B cell (primary cell): Measurements from ENCODE around the gene RERE. TPM values are rescaled to one million over a fixed set of nuclear protein-coding genes. Genes with fewer than 3 reads are reported as not detected.
A peak's percentile ranks its signal among the peaks of the same experiment; 100 is the strongest.

Source experiments
- ATAC-seq: fragments of 200-7000 bp; cut with Tn5 transposase; one replicate; pipeline ENCODE4 v1.10.0; 2021; ENCODE audit warnings: low read depth, mild to moderate bottlenecking, moderate number of reproducible peaks, moderate library complexity
- CTCF ChIA-PET: fragments of 350-600 bp; sonication (Branson Sonifier 250); formaldehyde crosslinking; loops from one replicate; lab custom pipeline; 2021; ENCODE audit warnings: antibody characterized with exemption, inconsistent platforms; lab: Charles Lee
- POLR2A ChIA-PET: fragments of 350-600 bp; sonication (Branson Sonifier 250); formaldehyde crosslinking; loops from one replicate; lab custom pipeline; 2021; ENCODE audit warnings: antibody characterized with exemption; lab: Charles Lee
- DNase-seq: peaks from one replicate; pipeline ENCODE4 v3.0.0; 2013
- H2AFZ ChIP-seq: 2 replicates; pipeline ENCODE4 v1.6.1; 2012; ENCODE audit warnings: mild to moderate bottlenecking, low read depth, low read length; ENCODE audit not compliant: insufficient read depth, poor library complexity, severe bottlenecking
- H3K27ac ChIP-seq, 2 donors: 1 replicate in 1 of 2; 2 replicates in 1 of 2; pipeline ENCODE4 v1.5.1; 2012 to 2013; ENCODE audit warnings: low read length in 2 of 2, mild to moderate bottlenecking in 2 of 2, moderate library complexity in 1 of 2
- H3K27me3 ChIP-seq, 4 experiments: fragments of 200-600 bp in 1 of 4; sonication (generic) in 1 of 4; replicated peaks in 1 of 4; 1 replicate in 2 of 4; 2 replicates in 2 of 4; pipeline versions ENCODE4 v1.6.1 to v1.7.0; 2013 to 2016; ENCODE audit warnings: low read length in 3 of 4, mild to moderate bottlenecking in 2 of 4, mixed read lengths in 1 of 4, moderate library complexity in 1 of 4; ENCODE audit not compliant: insufficient read depth in 4 of 4, control insufficient read depth in 3 of 4; ENCODE audit errors: control extremely low read depth in 1 of 4
- H3K36me3 ChIP-seq, 2 experiments: replicated peaks in 1 of 2; 1 replicate in 1 of 2; 2 replicates in 1 of 2; pipeline versions ENCODE4 v1.6.1 to v1.7.1; 2013; ENCODE audit warnings: low read length in 1 of 2; ENCODE audit not compliant: insufficient read depth in 2 of 2, control insufficient read depth in 1 of 2; ENCODE audit errors: control extremely low read depth in 1 of 2, extremely low read depth in 1 of 2
- H3K4me1 ChIP-seq, 2 donors: fragments of 200-600 bp in 1 of 2; sonication (generic) in 1 of 2; 1 replicate in 1 of 2; 2 replicates in 1 of 2; pipeline versions ENCODE4 v1.5.1 to v1.6.1; 2013 to 2017; ENCODE audit warnings: low read length in 2 of 2; ENCODE audit not compliant: control insufficient read depth in 2 of 2, insufficient read depth in 2 of 2
- H3K4me2 ChIP-seq: replicated peaks from 2 replicates; pipeline ENCODE3; 2012; ENCODE audit warnings: mild to moderate bottlenecking, low read depth, low read length; ENCODE audit not compliant: poor library complexity, severe bottlenecking
- H3K4me3 ChIP-seq, 5 experiments: fragments of 200-600 bp in 1 of 5; sonication (generic) in 1 of 5; 1 replicate in 3 of 5; 2 replicates in 2 of 5; pipeline versions ENCODE4 v1.5.1 to v1.7.0; 2011 to 2016; ENCODE audit warnings: low read length in 4 of 5, mild to moderate bottlenecking in 4 of 5, low read depth in 2 of 5, control low read depth in 1 of 5, moderate library complexity in 1 of 5; ENCODE audit not compliant: insufficient read depth in 1 of 5; ENCODE audit errors: control extremely low read depth in 1 of 5, extremely low read depth in 1 of 5
- H3K79me2 ChIP-seq: fragments of 200-600 bp; sonication (generic); one replicate; pipeline ENCODE4 v1.6.0; 2016; ENCODE audit warnings: low read length; ENCODE audit not compliant: control insufficient read depth, insufficient read depth
- H3K9ac ChIP-seq: fragments of 200-600 bp; sonication (generic); 2 replicates; pipeline ENCODE4 v1.6.1; 2017; ENCODE audit warnings: mild to moderate bottlenecking, low read length, moderate library complexity
- H3K9me3 ChIP-seq, 3 donors: one replicate each; pipeline versions ENCODE4 v1.6.1 to v1.7.1; 2013; ENCODE audit warnings: low read length in 2 of 3; ENCODE audit not compliant: control insufficient read depth in 2 of 3, insufficient read depth in 1 of 3; ENCODE audit errors: control extremely low read depth in 1 of 3
- H4K20me1 ChIP-seq: 2 replicates; pipeline ENCODE4 v1.6.0; 2012; ENCODE audit warnings: mild to moderate bottlenecking, low read length; ENCODE audit not compliant: insufficient read depth, control insufficient read depth, poor library complexity, severe bottlenecking
- H3K27ac Mint-ChIP-seq: one replicate; pipeline ENCODE4 v1.8.0; 2021; ENCODE audit warnings: mixed read lengths
- H3K27me3 Mint-ChIP-seq: one replicate; pipeline ENCODE4 v1.8.0; 2021; ENCODE audit warnings: mixed read lengths
- H3K4me1 Mint-ChIP-seq: one replicate; pipeline ENCODE4 v1.8.0; 2021; ENCODE audit warnings: mixed read lengths
- H3K4me3 Mint-ChIP-seq: one replicate; pipeline ENCODE4 v1.8.0; 2021; ENCODE audit warnings: mixed read lengths
- H3K9me3 Mint-ChIP-seq: one replicate; pipeline ENCODE4 v1.8.0; 2022; ENCODE audit warnings: mixed read lengths; ENCODE audit not compliant: insufficient read depth
- EZH2 ChIP-seq: IDR thresholded peaks from 2 replicates; pipeline ENCODE4 v1.6.1; 2012; ENCODE audit warnings: borderline replicate concordance, low read depth, mild to moderate bottlenecking, moderate library complexity, low read length; ENCODE audit not compliant: insufficient read depth, poor library complexity, severe bottlenecking
- WGBS: methylation state at CpG from one replicate; pipeline ENCODE4 v1.1.5; 2013; ENCODE audit warnings: missing lambda C conversion rate; ENCODE audit not compliant: insufficient coverage; 5-methylcytosine and 5-hydroxymethylcytosine counted together
- intact Hi-C: fragments of 100-400 bp; cut with micrococcal nuclease; formaldehyde crosslinking; loops from one replicate; pipeline ENCODE4 v1.10.0; 2022
- polyA plus RNA-seq: library from polyadenylated mRNA; depleted of rRNA; stranded (reverse); fragments of >200 nt; gene quantifications from 2 replicates; pipeline ENCODE4 v1.2.3, GENCODE V29; 2012
- total RNA-seq, 2 donors: library from RNA; stranded (reverse); fragments of 120-200 nt in 1 of 2; gene quantifications; 1 replicate in 1 of 2; 2 replicates in 1 of 2; pipeline versions ENCODE4 v1.2.3 to v1.2.4, GENCODE V29; 2013 to 2022
- TF ChIP-seq, protein P1 (sequence below): fragments of 200-600 bp; IDR thresholded peaks from one replicate; pipeline ENCODE4 v1.8.0; 2022; ENCODE audit warnings: antibody characterized with exemption, mild to moderate bottlenecking

Gene RERE
- total and polyA plus RNA-seq, 2 donors (not counting 1 experiment from before 2014, with no cell fraction given): 27.3 to 132 TPM

DNA sequence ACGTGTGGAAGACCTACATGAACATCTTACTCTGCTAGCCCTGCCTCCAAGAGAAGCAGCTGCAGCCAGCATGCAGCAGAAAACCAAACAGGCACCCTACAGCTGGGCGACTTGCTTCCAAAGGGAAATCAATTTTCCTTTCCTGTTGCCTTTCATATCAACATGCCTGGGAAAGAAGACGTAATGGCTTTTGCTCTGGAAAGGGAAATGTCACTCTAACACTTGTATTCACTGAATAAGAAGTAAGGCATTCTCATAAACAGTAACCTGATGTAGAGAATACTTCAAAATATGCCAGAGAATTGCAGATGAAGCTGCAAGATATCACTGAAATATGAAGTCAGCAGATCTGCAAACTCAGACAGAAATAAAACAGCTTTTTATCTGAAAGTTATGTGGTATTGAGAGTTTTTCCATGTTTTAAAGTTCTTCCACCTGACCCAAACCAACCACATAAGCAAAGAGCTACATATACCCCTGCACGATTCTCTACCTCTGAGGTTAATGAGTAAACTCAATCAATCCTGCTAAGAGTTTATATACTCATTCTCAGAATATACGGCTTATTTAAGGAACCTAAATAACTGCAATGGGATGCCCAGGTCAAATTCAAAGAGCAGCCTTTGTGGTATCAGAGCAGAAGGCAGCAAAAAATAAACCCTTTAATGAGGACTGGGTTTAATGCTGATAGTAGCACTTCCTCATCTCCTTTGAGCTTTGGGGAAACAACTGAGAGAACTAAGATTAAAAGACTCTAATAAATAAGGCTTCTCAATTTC, 150.9 kb downstream of the RERE start:
- Histone ChIP-seq H3K4me1 (peaks cover 90 to 96% of the 10 kb centered on the region in 2 donors), H3K27ac (peak overlapping the region; percentile 42 to 66), H3K4me3 (peak overlapping the region in 1 of 5 experiments; percentile 12), H3K27me3 (no peaks in the 10 kb centered on the region), H3K79me2 (peaks cover 94% of the 10 kb centered on the region), H3K9me3 (no peaks in the 10 kb centered on the region), H3K4me2 (peak overlapping the region; percentile 77), H3K36me3 (no peaks in the 10 kb centered on the region), H4K20me1 (no peaks in the 10 kb centered on the region), H2AFZ (no peak overlapping the region), H3K9ac (peak overlapping the region; percentile 25)
- TF ChIP-seq, protein P1, sequence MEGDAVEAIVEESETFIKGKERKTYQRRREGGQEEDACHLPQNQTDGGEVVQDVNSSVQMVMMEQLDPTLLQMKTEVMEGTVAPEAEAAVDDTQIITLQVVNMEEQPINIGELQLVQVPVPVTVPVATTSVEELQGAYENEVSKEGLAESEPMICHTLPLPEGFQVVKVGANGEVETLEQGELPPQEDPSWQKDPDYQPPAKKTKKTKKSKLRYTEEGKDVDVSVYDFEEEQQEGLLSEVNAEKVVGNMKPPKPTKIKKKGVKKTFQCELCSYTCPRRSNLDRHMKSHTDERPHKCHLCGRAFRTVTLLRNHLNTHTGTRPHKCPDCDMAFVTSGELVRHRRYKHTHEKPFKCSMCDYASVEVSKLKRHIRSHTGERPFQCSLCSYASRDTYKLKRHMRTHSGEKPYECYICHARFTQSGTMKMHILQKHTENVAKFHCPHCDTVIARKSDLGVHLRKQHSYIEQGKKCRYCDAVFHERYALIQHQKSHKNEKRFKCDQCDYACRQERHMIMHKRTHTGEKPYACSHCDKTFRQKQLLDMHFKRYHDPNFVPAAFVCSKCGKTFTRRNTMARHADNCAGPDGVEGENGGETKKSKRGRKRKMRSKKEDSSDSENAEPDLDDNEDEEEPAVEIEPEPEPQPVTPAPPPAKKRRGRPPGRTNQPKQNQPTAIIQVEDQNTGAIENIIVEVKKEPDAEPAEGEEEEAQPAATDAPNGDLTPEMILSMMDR: no peak
- TF ChIP-seq EZH2: no peak
- intact Hi-C loops: loop anchor here (2.0 kb wide), 1 partner anchor 36 kb away; no protein-coding TSS in a partner anchor
- Mint-ChIP-seq H3K27ac (peak overlapping the region; percentile 74), H3K4me1 (peaks cover 41% of the 10 kb centered on the region), H3K9me3 (no peaks in the 10 kb centered on the region), H3K27me3 (no peaks in the 10 kb centered on the region), H3K4me3 (peak overlapping the region; percentile 64)
- 23% methylated on average over 1 of the region's 5 CpGs for WGBS
- ATAC-seq: peak; percentile 37
- DNase-seq: peak; percentile 42
- CTCF ChIA-PET: interaction anchor here (0.7 to 11.3 kb wide), 6 partner anchors 34 to 183 kb away, joined by 3 to 205 read pairs (median 4); no protein-coding TSS in a partner anchor
- POLR2A ChIA-PET: no interaction called here

- H3K27ac Mint-ChIP-seq: no peak overlapping the region
- H3K27me3 Mint-ChIP-seq: no peaks in the 10 kb centered on the region
- H2AFZ ChIP-seq: no peak overlapping the region
- DNase-seq: no peak
- peak overlapping the region; percentile 24 for H3K4me3 Mint-ChIP-seq
- no peaks in the 10 kb centered on the region for H3K9me3 ChIP-seq
- POLR2A ChIA-PET: no interaction called here
- TF ChIP-seq, protein P1: no peak
- TF ChIP-seq EZH2: no peak
- H3K4me3 ChIP-seq: peak overlapping the region in 1 of 5 experiments; percentile 12
- peaks cover 34% of the 10 kb centered on the region for H3K4me1 Mint-ChIP-seq
- no peaks in the 10 kb centered on the region for H3K36me3 ChIP-seq
- no peaks in the 10 kb centered on the region for H3K9me3 Mint-ChIP-seq
- peak overlapping the region; percentile 77 for H3K4me2 ChIP-seq
- H3K4me1 ChIP-seq: peaks cover 91 to 96% of the 10 kb centered on the region in 2 donors
- intact Hi-C loops: loop anchor here (2.0 kb wide), 2 partner anchors 35 to 37 kb away; no protein-coding TSS in a partner anchor
- no CpG with 5 or more reads among the region's 2 CpGs for WGBS
- H3K9ac ChIP-seq: peak overlapping the region; percentile 25
- ATAC-seq: no peak
- H4K20me1 ChIP-seq: no peaks in the 10 kb centered on the region
- H3K27me3 ChIP-seq: no peaks in the 10 kb centered on the region
- H3K27ac ChIP-seq: peak overlapping the region in 1 of 2 donors; percentile 66
- CTCF ChIA-PET: interaction anchor here (0.8 to 11.3 kb wide), 4 partner anchors 9 to 104 kb away, joined by 3 to 205 read pairs (median 16); no protein-coding TSS in a partner anchor
- H3K79me2 ChIP-seq: peaks cover 94% of the 10 kb centered on the region
These were observed 151.6 kb downstream of the RERE start for GRCh38 chr1:8665833-8666232.
